C4-2B (cell line): ENCODE measurements around the gene PIPOX.

ENCODE experiments used
- CTCF ChIP-seq: fragments of 450-650 bp; conservative IDR thresholded peaks from 2 replicates; pipeline ENCODE4 v1.5.1; 2017; ENCODE audit warnings: mild to moderate bottlenecking
- ZFX ChIP-seq: fragments of 450-650 bp; IDR thresholded peaks from 2 replicates; pipeline ENCODE4 v1.6.1; 2017

- TF ChIP-seq CTCF (no peak), ZFX (no peak)
Observed at GRCh38 chr17:29007456-29007855, 35.5 kb upstream of the PIPOX start.
